Measurements from ENCODE around the gene BICRA. TPM values are rescaled to one million over a fixed set of nuclear protein-coding genes. Genes with fewer than 3 reads are reported as not detected.
"Not testable (repeated sequence)": the region's sequence is repeated elsewhere in the genome, so short reads cannot be mapped to it uniquely, and the experiment has no call there.

Gene BICRA
- total RNA-seq, 1 donor from 2014 or later = 6.7 TPM

- ATAC-seq (no peak), DNase-seq (ENCODE audit: low spot score) (no peak)
These were observed 49.8 kb downstream of the BICRA start for GRCh38 chr19:47658431-47659348.

GRCh38 chr19:47660435-47660832, 51.5 kb downstream of the BICRA start:
- peak; percentile 53 for ATAC-seq

GRCh38 chr19:47661161-47661560, 52.2 kb downstream of the BICRA start:
- DNase-seq (ENCODE audit: low spot score) = peak; percentile 76

More at GRCh38 chr19:47660435-47660832, 51.5 kb downstream of the BICRA start:
- DNase-seq (ENCODE audit: low spot score) = peak; percentile 70

GRCh38 chr19:47661611-47662010, 52.7 kb downstream of the BICRA start:
- DNase-seq (ENCODE audit: low spot score) (no peak), ATAC-seq (peak; percentile 7)

More at GRCh38 chr19:47661161-47661560, 52.2 kb downstream of the BICRA start:
- ATAC-seq = peak; percentile 43

- ATAC-seq (no peak), DNase-seq (ENCODE audit: low spot score) (no peak)
These were observed 54.5 kb downstream of the BICRA start for GRCh38 chr19:47663435-47663910.

- peak; percentile 49 for ATAC-seq
- peak; percentile 90 for DNase-seq (ENCODE audit: low spot score)
These were observed 55.2 kb downstream of the BICRA start for GRCh38 chr19:47663911-47664771.

GRCh38 chr19:47668556-47668955, 59.6 kb downstream of the BICRA start:
- ATAC-seq; DNase-seq (ENCODE audit: low spot score): not testable (repeated sequence)

- ATAC-seq (no peak), DNase-seq (ENCODE audit: low spot score) (no peak)
These were observed 61.8 kb downstream of the BICRA start for GRCh38 chr19:47670736-47671135.

- no peak for ATAC-seq
- DNase-seq (ENCODE audit: low spot score) = no peak
These were observed 62.6 kb downstream of the BICRA start for GRCh38 chr19:47671499-47671898.

- no peak for DNase-seq (ENCODE audit: low spot score)
These were observed 64.5 kb downstream of the BICRA start for GRCh38 chr19:47673426-47673825.

GRCh38 chr19:47674548-47674947, 65.6 kb downstream of the BICRA start:
- no peak for DNase-seq (ENCODE audit: low spot score)
- ATAC-seq = no peak

More at GRCh38 chr19:47673426-47673825, 64.5 kb downstream of the BICRA start:
- no peak for ATAC-seq

- DNase-seq (ENCODE audit: low spot score) = no peak
- no peak for ATAC-seq
These were observed 66.3 kb downstream of the BICRA start for GRCh38 chr19:47675271-47675670.

- no peak for DNase-seq (ENCODE audit: low spot score)
- no peak for ATAC-seq
These were observed 66.9 kb downstream of the BICRA start for GRCh38 chr19:47675859-47676258.

GRCh38 chr19:47676811-47677210, 67.9 kb downstream of the BICRA start:
- DNase-seq (ENCODE audit: low spot score) = no peak
- ATAC-seq = no peak

GRCh38 chr19:47679251-47679900, 70.4 kb downstream of the BICRA start:
- ATAC-seq (no peak), DNase-seq (ENCODE audit: low spot score) (no peak)

- DNase-seq (ENCODE audit: low spot score) = no peak
- ATAC-seq = no peak
These were observed 71.3 kb downstream of the BICRA start for GRCh38 chr19:47679922-47680857.

- ATAC-seq (no peak), DNase-seq (ENCODE audit: low spot score) (no peak)
These were observed 72.0 kb downstream of the BICRA start for GRCh38 chr19:47680858-47681332.

- DNase-seq (ENCODE audit: low spot score) = no peak
- ATAC-seq = no peak
These were observed 72.5 kb downstream of the BICRA start for GRCh38 chr19:47681388-47681787.

GRCh38 chr19:47681936-47682335, 73.0 kb downstream of the BICRA start:
- ATAC-seq (no peak), DNase-seq (ENCODE audit: low spot score) (no peak)

- no peak for DNase-seq (ENCODE audit: low spot score)
- ATAC-seq = no peak
These were observed 74.0 kb downstream of the BICRA start for GRCh38 chr19:47682939-47683338.

All from left lobe of liver (tissue), 2 donors.